HS-5 (cell line): ENCODE results near the gene LHX1.

Experiments used
- DNase-seq: peaks from one replicate; pipeline ENCODE4 v3.0.0-alpha.2; 2012; ENCODE audit warnings: low read depth

LHX1 gene

GRCh38 chr17:36972186-36972700 lies 35.0 kb downstream of the LHX1 start:
- no peak for DNase-seq

DNA sequence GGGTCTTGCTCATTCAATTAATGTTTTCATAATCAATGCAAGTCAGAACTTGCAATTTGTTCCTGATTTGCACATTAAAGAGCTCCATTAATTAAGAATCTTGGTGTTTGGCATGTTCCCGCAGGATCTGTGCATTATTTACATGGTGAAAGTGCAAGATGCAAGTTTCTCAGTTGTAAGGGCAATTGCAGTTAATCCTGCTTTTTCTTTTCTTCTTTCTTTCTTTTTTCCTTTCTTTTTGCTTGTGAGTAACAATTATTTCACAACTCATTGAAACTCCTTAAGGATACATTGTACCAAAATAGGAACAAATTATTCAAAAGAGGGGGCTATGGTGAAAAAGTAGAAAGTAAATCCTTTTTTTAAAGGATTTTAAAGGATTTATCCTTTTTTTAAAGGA lies 35.6 kb downstream of the LHX1 start:
- DNase-seq, result no peak

DNA sequence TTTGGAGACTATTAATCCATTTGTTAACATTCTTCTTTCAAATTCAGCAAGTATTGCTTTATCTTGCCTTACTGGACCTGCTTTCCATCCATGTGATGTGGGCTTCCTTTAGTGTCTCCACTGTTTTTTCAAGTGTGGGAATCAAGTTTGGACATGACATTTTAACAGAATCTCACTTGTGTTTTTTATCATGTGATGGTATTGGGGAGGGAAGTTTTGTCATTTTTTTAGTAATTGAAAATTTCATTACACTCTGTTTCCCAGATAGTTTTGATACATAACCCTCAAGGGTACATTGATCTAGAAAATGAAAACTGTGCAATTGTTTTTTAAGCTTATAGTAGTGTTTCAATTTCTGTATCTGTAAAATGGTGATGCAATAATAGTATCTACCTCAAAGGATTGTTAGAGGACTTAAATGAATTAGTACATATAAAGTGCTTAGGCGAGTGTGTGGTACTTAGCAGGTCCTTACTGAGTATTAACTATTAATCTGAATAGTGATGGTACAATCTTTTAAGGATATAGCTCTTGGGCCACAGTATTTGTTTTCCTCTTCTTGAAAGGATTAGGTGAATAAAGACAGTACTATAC lies 38.7 kb downstream of the LHX1 start:
- DNase-seq, result no peak

GRCh38 chr17:36977066-36977465 lies 39.8 kb downstream of the LHX1 start:
- no peak for DNase-seq

DNA sequence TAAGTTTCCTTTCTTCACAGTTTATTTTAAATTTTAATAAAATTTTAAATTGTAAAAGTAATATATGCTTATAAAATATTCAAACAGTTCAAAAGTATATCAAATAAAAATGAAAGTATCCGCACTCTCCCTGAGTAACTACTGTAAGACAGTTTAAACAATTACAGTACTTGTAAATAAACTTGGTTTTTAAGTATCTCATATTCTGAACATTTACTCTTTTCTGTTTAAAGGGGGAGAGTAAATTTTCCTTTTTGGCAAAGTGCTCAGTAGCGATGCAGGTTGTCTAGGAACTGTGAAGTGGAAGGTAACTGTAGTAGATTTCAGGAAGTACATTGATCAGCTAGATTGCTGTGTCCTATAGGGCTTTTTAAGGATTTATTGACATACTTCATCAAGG lies 40.3 kb downstream of the LHX1 start:
- no peak for DNase-seq

DNA sequence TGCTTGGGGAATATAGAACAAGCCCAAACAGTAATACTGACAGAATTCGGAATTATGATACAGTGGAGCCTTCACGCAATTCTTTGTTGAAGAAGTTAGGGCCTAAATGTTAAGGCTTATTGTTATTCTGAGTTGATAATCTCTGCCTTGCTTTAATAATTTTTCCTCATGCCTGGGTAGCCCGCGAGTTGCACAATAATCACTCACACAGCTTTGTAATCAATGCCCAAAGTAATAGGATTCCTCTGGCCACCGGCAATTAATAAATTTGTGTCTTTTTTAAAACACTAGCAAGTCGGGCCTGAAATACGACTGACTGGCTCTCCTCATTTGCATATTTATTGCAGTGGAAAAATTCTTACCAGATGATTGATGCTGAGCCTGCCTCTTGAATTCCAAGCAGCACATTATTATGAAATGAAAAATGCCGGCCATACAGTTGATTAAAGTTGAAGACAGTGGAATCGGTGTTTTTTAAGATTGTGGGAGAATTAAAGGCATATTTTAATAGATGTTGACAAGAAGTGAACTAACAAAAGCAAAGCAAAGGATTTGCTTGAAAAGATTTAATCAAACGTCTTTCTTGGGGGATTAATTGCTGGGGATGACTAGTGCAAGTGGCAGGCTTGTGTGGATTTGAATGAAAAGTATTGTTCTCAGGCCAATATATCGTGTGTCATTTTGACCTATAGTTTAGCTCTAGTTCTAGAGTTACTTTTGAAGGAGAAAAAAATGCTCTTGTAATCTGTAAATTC lies 41.7 kb downstream of the LHX1 start:
- no peak for DNase-seq

GRCh38 chr17:36979565-36979941 lies 42.3 kb downstream of the LHX1 start:
- DNase-seq, result no peak

DNA sequence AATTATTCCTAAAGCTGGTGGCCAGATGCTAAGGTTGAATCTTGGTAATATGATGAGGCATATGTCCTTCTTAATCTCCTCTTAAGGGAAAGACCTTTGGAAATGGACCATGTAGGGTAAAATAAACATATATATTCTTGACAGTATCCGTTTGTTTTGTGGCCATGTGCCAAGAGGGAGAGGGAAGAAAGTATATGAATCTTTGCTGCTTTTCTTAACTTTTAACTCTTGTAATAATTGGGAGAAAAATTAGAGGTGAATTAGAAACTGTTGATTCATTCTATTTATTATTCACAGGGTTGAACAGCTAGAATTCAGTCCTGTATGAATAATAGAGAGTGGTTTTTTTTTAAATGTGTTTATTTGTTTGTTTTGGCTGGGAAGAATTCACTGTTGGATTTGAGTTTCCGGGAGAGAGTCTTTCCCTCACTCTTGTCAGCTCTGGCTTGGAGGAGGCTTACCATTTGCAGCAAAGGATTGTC lies 43.0 kb downstream of the LHX1 start:
- DNase-seq, result no peak

GRCh38 chr17:36983618-36984017 lies 46.3 kb downstream of the LHX1 start:
- no peak for DNase-seq

- no peak for DNase-seq
Measured at GRCh38 chr17:36989173-36989572, 51.9 kb downstream of the LHX1 start.

DNA sequence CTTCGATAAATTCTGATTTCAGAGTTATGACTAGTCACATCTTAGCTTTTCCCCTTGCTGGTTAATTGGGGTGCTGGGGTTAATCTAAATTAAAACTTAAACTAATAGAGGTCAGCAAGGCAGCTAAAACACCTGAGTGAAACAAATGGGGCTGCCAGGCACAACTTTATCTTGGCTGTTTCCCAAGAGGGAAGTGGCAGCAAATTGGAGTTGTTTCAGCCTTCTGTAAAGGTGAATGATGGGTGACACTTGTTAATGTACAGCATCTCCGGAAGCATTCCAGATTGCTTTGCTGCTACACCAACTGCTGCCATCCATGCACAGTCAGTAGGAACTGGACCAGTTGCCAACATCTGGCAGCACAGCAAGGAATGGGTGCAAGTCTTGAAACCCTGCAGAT lies 55.4 kb downstream of the LHX1 start:
- DNase-seq, result no peak

DNA sequence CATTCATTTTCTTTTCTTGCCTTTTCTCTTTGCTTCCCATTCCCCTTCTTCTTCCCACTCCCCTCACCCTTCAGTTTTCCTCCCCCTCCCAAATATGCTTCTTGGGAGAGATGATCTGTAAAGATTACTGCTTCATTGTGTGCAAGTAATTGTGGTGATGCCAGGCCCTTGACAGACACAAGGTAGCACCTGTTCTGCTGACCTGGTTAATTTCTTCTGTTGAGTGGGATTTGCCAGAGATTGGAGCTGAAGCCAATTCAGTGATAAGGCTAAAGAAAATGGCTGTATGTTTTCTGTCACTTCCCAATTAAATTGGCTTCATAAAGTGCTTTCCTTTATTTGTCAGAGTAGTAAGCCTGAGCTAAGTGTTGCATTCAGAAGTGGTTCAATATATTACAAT lies 56.0 kb downstream of the LHX1 start:
- DNase-seq, result no peak
